Frontal cortex (tissue), 1 donor: ENCODE results near the gene EFCAB6. TPM values are rescaled to one million over a fixed set of nuclear protein-coding genes. Genes with fewer than 3 reads are reported as not detected.

Experiments
- small RNA-seq: library from RNA; depleted of rRNA; stranded (forward); fragments of <200 nt; gene quantifications from one replicate; pipeline ENCODE3, GENCODE V24; 2014
- total RNA-seq: library from RNA; depleted of rRNA; stranded (reverse); fragments of >200 nt; gene quantifications from one replicate; pipeline ENCODE4 v1.2.3, GENCODE V29; 2014

Gene EFCAB6
- total RNA-seq, 1 donor from 2014 or later, result 9.4 TPM

Small RNA genes within 50 kb of the gene (small RNA-seq; reads per million reads assigned to genes)
- not detected for gene HMGN2P9

Other genes with a start within 250 kb of the EFCAB6 start
- 47.7 TPM for gene SULT4A1, start 50.2 kb upstream of the EFCAB6 start, total RNA-seq
- gene PNPLA5, start 79.7 kb upstream of the EFCAB6 start, total RNA-seq, result under 0.01 TPM
- 17.5 TPM for gene PNPLA3, start 111.5 kb upstream of the EFCAB6 start, total RNA-seq
- 32.6 TPM for gene SAMM50, start 143.1 kb upstream of the EFCAB6 start, total RNA-seq
- gene PARVB, start 212.0 kb upstream of the EFCAB6 start, total RNA-seq, result 5.7 TPM